ENCODE data around the gene NFATC1.

Gene NFATC1

GRCh38 chr18:79578396-79579260 is 182.9 kb downstream of the NFATC1 start:
- peak; percentile 41 for DNase-seq
